LoVo (cell line): ENCODE measurements around the gene CCDC142.
"Not testable (repeated sequence)": the region's sequence is repeated elsewhere in the genome, so short reads cannot be mapped to it uniquely, and the experiment has no call there.

Experiments
- DNase-seq: peaks from one replicate; pipeline ENCODE4 v3.0.0-alpha.2; 2016; ENCODE audit warnings: low spot score

CCDC142 gene

DNA sequence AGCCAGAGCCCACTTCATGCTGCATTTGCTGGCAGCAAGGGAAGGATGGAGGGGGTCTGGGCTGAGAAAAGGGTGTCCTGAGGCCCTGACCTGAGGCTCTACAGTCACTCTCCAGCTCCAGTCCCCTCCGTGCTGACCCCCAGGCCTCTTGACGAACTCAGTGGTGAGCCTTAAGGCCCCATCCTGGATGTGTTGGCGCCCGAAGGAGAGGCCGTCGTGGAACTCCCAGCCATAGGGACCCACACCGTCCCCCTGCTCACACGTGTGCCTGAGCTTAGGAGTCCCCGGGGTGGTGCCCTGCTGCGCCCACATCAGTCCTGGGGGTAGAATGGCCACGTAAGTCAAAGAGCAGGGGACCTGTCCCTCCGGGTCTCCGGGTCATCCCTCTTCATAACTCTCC, 18.4 kb downstream of the CCDC142 start:
- no peak for DNase-seq

- DNase-seq = no peak
Measured at GRCh38 chr2:74462786-74463105, 20.1 kb downstream of the CCDC142 start.

DNA sequence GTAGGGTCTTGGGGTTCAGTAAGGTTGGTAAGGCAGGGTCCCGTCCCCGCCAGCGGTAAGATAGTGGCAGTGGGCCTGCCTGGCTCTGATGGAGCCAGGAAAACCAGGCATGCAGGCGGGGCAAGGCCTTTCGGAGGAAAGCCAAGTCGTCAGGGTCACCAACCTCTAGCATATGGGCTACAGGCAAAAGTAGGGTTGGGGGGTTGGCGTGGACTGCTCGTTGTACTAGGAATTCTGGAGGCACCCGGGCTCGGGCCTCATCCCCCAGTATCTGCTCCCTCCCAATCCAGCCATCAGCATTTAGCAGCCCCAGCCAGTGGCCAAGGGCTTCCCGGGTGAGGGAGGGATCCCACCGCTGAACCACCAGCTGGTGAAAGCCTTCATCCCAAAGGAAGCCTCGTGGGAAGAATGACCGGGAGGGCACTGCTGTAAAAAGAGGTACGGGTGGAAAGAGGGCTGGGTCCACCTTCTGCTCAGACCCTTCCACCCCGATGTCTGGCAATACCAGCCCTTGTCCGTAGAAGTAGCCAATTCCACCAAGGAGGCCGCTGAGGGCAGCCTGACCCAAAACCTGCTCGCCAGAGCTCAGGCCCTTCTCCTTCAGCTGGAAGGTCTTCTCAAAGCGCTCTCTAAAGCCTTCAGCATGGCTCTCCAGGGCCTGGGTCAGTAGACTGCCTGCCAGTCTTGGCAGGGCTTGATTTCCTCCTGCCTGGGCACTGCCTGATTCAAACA, 20.6 kb downstream of the CCDC142 start:
- no peak for DNase-seq

DNA sequence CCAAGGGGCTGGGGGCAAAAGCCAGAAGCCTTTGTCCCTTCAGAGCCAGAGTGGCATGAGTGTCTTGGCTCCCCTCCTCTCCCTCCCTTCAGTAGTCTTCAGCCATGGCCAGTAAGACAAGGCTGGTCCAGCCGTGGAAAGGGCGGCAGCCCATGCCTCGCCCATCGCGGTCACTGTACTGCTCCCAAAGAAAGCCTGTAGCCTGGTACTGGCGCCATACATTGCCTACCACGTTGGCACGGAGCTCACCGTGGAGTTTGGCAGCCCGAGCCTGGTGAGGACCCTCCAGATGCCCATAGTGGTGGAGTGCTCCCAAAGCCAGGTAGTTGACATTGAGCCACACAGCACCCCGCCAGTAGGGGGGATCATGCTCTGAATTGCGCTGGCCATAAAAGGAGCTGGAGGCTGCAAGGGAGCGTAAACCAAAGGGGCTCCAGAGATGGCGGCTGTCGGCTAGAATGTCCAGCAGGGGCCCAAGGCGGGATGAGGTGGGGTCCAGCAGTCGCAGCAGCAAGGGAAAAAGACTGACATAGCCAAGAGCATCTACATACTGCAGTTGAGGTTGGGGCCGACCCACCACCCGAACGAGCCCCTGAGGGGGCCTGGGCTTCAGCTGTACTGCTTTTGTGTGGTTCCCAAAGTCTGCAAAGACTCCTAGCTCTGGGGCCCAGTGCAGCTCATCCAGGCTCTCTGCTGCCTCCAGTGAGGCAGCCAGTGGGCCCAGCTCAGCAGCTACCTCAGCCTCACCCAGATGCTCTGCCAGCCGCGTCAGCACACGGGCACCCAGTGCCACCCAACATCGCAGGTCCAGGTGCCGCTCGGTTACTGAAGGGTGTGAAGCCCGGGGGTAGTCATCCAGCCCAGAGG, 21.4 kb downstream of the CCDC142 start:
- no peak for DNase-seq

GRCh38 chr2:74460187-74460586, 22.6 kb downstream of the CCDC142 start:
- DNase-seq = not testable (repeated sequence)

- DNase-seq = not testable (repeated sequence)
Measured at GRCh38 chr2:74459503-74460118, 23.2 kb downstream of the CCDC142 start.

- DNase-seq = no peak
Measured at GRCh38 chr2:74458938-74459363, 23.8 kb downstream of the CCDC142 start.

DNA sequence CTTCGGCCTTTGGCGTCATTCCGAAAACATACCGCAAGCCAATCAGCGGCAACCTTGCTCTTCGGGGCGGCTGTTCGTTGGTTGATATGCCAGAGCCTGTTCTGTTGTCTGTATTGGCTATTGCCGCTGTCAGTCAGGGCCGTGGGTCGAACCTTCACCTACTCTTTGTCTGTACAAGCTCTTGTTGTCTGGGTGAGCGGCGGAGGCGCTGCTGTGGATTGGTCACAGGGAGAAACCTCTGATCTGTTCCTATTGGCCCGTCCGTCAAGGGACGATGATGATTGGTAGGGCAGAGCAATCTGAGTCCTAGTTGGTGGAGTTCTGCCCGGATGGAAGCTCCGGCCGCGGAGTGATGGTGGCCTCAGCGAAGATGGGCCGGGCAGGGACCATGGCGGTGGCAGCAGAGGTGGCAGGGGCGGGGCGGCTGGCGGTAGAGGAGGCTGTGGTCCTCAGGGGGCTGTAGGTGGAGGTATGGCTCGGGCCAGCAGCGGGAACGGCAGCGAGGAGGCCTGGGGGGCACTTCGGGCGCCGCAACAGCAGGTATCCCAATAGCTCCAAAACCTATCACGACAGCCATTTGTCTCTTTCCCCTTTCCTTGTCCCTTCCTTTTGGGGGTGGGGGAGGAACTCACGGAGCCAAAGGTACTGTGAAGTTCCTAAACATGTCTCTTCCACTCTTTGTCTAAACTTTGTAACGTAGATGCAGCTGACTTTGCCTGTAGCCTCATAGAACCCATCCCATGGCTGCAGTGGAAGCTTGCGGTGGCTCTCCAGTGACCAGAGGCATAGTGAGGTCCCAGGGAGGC, 24.5 kb downstream of the CCDC142 start, which contains the start of gene WBP1:
WBP1 (plus strand) TSS at position 307 of the 806 bp plus-strand sequence; CDS start at position 472, 165 bp downstream.
- DNase-seq = peak; percentile 99

DNA sequence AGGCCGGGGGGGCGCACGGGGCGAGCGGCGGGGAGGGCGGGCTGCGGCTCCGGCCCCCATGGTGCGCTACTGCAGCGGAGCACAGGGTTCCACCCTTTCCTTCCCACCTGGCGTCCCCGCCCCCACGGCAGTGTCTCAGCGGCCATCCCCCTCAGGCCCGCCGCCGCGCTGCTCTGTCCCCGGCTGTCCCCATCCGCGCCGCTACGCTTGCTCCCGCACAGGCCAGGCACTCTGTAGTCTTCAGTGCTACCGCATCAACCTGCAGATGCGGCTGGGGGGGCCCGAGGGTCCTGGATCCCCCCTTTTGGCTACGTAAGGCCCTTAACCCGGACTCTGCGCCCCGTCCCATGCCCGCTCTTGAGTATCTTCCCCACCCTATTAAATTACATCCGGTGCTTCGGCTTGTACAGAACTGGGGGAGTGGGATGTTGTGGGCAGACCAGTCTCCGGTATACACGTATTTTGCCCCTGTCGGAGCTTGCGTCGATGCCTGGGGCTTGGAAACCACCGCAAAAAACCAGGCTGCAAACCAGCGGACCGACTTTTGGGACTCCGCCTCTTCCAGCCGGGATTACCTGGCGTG, 25.2 kb downstream of the CCDC142 start:
- peak; percentile 39 for DNase-seq

- no peak for DNase-seq
Measured at GRCh38 chr2:74457129-74457548, 25.7 kb downstream of the CCDC142 start.

- DNase-seq = peak; percentile 97
Measured at GRCh38 chr2:74454654-74455511, 27.9 kb downstream of the CCDC142 start, which contains the start of gene INO80B. TSS of gene INO80B (plus strand) at chr2:74455087. CDS start at chr2:74455117, 30 bp downstream.

- DNase-seq = no peak
Measured at GRCh38 chr2:74450570-74451190, 32.1 kb downstream of the CCDC142 start.

DNA sequence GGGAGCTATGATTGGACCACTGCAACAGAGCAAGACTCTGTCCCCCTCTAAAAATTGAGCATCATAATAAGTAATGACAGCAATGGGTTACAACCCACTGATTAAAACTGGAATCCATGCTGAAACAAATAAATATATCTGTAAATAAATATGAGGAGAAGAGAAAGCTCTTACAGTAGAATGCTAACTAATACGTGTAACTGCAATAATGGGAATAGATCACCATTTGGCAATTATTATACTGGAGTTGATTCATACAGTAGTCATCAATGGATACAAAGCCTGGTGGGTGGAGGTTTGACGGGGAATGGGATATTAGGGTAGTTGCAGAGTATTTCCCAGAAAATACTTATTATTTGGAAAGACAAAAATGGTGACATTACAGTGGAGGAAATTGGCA, 34.0 kb downstream of the CCDC142 start:
- DNase-seq = no peak

GRCh38 chr2:74447230-74447999, 35.4 kb downstream of the CCDC142 start:
- DNase-seq = no peak

GRCh38 chr2:74444498-74445318, 38.1 kb downstream of the CCDC142 start:
- no peak for DNase-seq

GRCh38 chr2:74442483-74443297, 40.1 kb downstream of the CCDC142 start:
- not testable (repeated sequence) for DNase-seq
